ENCODE measurements around the gene BMP7.
"Not testable (repeated sequence)": the region's sequence is repeated elsewhere in the genome, so short reads cannot be mapped to it uniquely, and the experiment has no call there.

Gene BMP7

DNA sequence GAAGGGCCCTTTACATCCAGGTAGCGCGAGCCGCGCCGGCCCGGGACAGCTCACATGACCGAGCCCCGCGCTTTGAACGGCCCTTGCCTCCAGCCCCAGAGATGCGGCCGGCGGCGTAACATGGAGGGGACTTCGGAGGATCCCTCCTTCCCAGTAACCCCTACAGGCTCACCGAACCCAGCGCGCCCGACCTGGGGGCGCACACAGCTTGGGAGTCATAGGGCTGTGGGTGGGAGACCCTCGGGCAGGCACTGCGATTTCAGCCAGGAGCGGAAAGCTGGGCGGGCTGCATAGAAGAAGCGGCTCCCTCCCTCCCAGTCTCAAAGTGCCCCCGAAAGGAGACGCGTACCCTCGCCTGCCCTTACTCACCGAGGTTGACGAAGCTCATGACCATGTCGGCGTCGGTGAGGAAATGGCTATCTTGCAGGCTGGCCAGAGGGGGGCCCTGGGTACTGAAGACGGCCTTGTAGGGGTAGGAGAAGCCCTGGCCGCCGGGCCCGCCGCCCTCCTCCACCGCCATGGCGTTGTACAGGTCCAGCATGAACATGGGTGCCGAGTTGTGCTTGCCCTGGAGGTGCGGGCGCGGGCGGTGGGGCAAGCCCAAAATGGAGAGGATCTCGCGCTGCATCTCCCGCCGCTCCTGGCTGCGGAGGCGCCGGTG is 975 bp downstream of the BMP7 start:
- no peak for DNase-seq (ENCODE audit: low read depth)

DNA sequence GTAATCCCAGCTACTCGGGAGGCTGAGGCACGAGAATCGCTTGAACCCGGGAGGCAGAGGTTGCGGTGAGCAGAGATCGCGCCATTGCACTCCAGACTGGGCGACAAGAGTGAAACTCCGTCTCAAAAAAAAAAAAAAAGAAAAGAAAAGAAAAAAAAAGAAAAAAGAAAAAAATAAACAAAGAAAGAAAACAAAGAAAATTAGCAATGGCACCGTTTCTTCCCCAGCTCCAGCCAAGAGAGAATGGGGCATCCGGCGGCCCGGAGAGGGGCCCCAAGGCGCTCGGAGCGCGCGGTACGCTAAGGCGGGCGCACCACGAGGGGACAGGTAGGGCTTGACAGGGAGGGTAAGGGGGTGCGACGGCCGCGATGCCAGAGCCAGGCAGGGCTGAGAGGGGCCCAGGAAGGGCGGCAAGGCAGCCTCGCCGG is 1.5 kb downstream of the BMP7 start:
- DNase-seq (ENCODE audit: low read depth) = not testable (repeated sequence)

DNA sequence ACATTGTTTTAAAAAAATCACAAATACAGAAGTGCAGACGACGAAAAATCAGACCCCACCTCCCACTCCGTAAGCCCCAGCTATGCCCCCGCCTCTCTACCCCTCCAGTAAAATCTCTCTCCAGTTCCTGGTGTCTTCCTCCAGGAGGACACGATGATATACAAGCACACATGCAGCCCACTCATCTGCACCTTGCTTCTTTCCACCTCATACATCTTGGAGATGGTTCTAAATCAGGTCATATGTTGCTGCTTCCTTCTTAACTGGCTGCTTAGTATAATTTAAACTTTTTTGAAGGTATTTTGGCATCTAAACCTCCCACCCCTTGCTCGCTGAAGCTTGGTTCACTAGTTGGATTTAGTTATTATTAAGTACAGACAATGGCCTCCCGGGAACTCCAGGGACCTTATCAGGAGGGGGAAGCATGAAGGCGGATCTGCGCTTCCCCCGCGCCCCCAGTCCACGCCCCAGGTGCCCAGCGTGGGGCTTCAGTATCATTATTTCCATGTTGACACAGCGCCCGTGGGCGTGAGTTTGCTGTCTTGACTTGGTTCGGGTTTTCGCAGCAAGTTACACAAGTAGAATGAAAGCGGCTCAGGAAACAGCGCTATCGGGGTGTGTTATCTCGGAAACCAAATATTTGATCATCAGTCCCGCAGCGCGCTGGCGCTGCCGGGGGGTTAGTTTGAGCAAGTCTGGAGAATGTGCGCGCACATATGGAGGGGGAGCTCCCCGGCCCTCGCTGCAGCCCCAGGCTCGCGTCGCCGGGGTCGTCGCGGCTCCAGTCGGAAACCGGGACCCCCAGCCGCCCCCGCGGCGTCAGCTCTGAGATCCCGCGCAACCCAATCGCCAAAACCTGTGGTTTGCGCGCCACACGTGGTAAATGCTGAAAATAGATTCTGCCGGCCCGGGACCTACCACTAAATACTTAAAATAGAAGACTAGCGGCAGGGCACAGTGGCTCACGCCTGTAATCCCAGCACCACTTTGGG is 2.3 kb downstream of the BMP7 start:
- DNase-seq (ENCODE audit: low read depth) = no peak

DNA sequence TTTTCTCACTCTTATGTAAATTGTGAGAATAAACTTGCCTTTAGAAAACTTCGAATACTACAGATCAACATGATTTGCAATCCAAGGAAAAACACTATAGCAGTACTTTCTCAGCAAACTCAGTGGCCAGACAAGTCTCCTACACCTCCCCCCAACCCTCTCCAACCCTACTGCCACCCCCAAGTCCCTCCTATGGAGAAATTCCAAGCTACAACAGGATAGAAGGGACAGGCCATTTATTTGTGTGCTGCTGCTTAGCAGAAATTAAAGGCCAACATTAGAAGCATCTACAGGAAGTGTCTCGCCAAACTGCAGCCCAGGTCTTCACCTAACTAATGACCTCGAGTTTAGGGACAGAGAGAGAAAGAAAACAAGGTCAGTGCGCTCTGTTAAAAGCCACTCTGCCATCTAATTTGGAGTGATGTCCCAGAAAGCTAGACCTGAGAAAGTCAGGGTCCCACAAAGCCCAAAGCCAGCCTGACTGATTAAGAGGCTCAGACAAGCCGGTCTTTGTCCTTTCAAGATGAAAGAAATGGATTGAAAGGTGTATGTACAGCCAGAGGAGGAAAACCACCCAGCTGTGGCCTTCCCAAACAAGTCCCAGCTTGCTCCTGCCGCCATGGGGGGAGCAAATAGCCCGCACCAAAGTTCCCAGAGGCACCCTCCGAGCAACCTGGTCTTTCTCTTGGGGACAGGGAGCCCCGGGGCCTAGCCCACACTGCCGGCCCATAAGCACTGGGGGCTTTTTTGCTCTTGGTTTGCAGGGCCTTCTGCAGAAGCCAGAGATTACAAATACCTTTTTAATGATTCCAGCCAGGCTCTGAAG is 3.4 kb downstream of the BMP7 start:
- DNase-seq (ENCODE audit: low read depth) = no peak

DNA sequence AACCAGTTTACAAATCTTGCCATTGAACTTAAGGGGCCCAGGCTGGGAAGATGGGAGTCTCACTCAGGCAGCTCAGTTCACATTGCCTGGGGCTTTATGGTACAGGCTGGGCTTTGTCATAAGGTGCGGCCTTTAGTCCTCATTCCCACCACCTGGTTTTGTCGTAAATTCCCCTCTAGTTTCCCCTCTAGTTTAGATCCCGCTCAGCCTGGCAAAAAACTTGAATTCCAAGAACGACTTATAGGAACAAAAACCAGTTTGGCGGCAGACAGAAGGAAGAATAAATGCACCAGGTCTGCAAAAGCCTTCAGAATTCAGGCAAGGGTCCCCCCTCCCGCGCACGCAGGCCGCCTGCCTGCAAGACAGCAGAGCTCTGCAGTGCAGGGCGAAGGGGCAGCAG is 4.1 kb downstream of the BMP7 start:
- no peak for DNase-seq (ENCODE audit: low read depth)

DNA sequence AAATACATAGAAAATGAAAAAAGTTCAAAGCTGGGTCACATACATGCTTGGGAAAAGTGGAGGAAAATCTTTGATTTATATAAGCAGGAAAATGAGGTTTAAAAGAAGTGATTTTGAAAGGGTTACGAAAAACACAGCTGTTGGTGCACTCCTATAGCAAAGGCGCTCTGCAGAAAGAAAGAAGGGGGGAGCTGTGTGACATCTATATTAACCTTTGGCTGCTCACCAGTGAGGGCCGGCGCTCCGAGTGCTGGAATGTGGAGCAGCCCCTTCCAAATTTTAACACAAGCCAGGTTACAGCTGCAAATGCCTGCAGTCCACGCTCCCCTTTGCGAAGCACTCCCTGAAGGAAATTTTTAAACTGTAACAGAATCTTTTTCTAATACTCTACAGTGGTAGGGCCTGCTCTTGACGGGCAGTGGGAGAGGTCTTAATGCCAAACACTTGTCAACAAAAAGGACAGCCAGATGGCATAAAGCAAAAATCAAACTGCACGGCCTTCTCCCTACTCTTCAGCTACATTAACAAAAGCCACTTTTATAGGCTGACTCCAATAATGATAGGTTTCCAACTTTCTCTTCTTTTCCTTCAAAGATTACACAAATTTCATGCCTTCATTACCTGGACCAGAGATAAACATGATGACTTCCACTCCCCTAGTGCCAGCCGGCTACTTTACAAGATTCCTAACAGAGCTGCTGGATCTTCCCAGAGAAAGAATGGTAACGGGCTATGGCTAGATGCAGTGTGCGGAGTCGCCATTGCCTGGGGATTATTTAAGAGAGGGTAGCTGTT is 4.8 kb downstream of the BMP7 start:
- DNase-seq (ENCODE audit: low read depth) = no peak

DNA sequence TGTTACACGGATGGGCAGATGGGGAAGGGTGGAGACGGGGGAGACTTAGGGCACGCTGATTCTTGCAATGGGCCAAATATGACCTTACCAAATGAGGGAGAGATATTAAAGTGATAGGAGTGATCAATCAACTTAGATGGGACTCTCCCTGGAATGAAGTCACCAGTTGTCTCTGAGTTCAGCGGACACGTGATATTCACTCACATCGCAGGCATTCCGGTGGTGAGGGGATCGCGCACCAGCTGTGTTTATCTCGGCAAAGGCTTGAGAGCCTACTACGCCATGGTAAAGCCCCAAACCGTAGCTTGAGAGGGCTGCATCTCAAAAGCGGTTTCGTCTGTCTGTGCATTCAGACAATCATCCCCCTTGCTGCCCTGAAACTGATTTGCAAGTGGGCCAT is 5.5 kb downstream of the BMP7 start:
- DNase-seq (ENCODE audit: low read depth) = no peak

DNA sequence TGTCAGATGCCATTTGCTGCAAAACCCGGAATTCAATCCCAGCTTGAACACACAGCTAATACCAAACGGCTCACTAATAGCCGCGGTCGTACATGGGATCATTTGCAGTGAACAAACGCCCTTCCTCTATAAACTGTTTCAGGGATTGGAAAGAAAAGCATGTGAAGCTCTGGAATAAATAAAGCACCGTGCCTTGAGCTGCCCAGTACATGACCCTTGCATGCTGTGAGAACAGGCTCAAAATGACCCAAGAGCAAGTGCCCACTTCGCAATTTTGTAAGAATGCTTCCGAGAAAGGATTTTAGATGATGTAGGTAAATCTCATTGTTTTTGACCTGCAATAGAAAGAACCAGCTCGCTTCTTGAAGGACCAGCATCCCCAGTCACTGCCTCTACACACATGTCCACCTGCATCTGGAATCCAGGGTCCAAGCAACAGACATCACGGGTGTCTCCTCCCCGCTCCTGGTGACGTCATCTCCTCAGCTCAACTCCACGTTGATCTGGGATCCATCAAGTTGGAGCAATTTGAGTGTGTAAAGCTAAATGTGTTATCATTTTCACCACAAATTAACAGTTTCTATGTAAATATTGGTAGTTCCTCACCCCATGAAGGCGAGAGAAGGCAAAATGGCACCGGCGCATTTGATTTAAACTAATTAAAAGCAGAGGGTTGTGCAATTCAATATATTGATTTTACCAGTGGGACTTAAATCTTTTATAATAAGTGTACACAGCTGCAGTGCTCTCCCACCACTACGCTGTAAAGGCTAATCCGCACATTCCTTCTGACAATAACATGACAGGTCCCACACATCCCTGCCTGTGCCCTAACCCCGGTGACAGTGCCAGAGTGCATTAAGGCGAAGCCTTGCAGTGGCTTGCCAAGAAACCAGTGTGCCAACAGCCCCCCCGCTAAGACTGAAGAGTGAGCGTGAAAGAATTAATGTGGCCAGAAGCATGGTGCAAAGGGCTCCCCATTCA is 6.2 kb downstream of the BMP7 start:
- DNase-seq (ENCODE audit: low read depth) = no peak

DNA sequence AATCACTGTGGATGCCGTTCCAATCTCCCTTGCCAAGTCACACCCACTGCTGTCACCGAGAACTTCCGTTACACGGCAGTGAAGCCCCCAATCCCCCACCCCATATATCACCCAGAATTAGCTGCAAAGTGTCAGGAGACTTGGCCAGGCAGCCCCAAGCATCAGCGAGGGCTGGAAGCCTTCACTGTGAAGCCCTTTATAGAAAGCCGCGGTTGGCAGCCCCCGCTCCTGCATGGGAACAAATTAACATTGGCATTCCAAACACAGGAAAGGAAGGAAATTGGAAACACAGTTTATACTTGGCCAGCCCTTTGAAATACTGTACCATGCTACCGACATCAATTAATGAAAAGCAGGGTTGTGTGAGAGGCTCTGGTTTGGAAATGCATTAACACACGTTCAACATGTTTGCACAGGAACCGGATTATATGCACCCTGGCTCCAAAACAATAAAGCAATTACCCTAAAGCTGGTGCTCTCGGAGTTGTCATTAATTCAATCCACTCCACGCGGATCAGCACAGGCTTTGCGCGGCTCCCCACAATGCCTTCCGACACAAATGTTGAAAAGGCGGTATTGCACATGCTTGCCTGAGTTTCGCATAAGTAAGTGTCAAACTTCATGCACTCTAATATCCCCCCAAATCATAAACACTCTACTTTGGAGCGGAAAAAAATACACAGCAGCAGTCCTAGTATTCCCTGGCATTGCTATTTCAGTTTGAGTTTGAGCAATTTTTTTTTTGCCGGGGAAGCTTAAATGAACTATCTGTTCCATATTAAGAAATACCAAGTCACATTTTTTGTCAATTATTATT is 7.1 kb downstream of the BMP7 start:
- no peak for DNase-seq (ENCODE audit: low read depth)

DNA sequence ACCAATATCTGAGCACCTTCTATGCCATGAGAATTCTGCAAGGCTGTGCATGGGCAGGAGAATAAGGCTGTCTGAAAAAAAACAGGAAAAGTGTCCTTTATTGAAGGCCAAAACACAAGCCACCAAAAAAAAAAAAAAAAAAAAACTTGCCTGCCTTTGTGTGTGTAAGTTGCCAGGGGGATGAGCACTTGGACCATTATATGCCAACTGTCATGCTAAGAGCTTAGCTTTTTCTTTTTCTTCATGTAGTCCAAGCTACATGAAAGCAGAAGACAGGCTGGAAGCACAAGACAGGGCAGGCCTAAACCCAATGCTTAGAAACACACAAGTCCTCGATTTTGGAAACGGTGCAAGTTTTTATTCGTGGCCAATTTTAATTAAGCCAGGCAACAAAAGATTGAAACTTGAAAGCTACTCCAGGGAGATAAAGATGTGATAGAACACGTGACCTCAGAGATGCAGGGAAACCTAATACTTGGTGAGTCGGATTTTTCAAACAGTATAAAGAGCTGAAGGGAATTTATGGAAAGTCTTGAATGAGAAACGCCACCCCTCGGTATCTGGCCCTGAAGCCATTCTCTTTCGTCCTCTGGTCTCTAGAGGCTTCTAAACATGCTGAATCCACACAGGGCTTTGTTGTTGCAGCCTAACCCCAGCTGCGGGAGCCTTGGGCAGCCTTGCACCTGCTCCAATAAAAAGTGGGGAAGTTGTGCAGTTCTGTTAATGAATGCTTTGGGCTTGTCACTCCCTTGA is 8.6 kb downstream of the BMP7 start:
- no peak for DNase-seq (ENCODE audit: low read depth)

DNA sequence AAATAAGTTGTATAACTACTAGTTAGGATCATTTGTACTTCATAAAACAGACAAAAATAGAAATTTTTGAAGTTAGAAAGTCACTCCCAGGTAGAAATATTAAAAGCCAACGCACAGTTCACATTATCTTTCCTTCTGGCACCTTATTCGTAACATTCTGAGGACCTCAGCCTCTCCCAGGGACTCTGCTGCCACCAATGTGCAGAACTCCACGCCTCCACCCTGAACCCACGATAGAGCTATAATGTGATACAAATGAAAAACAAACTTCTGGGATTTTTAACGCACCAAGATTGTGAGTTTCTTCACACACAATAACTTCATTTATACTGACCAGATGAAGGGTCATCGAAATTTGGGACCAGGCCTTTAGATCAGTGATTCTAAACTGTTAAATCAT is 9.5 kb downstream of the BMP7 start:
- DNase-seq (ENCODE audit: low read depth) = no peak

DNA sequence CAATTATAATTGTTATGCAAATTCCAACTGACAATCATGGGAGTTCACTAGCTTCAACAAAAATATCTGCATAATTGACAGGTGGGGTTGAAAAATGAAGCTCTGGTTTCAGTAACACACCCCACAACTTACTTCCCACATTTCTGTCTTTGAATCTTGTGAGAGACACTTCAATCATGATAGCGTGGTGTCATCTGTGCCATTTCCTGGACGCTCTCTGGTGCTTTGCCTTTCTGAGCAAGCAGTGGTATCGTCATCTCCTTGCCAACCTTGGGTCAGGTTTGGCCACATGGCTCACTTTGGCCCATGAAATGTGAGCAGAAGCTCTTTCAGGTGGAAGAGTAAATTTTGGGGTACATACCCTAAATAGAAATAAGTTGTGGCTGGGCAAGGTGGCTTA is 10.2 kb downstream of the BMP7 start:
- no peak for DNase-seq (ENCODE audit: low read depth)

DNA sequence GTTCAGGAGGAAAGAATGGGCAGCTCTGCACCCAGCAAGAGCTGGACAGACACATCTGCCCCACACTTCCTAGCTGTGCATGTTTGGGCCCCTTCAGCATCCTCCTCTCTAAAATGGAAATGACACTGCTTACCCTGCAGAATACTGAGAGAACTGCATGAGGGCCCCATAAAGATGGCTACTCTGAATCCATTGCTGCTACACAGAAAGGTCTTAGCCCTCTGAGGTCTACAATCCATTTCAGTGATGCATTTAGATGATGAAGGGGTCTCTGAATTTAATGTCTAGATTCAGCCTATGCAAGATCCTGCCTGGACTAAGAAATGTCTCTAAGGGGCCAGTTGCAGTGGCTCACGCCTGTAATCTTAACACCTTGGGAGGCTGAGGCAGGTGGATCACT is 11.3 kb downstream of the BMP7 start:
- no peak for DNase-seq (ENCODE audit: low read depth)

DNA sequence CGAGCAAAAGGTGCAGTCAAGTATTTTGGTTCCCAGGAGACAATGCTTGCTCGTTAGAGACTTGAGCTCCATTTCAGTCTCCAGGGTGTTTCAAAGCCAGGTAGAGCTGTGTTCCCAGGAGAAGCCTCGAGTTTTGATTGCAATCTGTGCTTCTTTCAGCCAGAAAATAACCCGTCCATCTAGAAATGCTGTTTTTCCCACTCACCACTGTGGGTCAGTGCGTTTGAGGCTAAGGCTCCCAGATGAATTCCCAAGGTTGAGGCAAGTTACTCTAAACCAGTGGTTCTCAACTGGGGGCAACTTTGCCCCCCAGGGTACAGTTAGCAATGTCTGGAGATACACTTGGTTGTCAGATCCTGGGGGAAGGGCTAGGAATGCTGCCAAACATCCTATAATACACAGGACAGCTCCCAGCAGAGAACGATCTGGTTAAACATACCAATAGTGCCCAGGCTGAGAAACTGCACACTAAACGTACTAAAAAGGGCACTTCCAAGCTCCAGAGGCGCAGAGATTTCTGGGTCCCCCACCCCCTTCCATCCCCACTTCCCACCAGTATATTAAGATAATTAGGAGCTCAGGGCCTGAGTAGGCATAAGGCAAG is 13.8 kb downstream of the BMP7 start:
- DNase-seq (ENCODE audit: low read depth) = no peak

DNA sequence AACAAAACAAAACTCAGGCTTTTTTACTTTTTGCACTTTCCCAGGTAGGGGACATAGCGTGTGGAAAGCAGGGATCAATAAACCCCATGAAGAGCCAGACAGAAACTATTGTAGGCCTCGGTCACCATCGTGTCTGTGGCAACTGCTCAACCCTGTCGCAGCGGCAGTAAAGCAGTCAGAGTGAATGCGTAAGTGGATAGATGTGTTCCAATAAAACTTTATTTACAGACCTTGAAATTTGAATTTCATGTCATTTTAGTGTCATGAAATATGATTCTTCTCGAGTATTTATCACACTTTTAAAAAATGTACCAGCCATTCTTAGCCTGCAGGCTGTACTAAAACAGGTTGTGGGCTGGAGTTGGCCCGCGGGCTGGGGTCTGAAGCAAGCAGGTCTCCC is 14.5 kb downstream of the BMP7 start:
- no peak for DNase-seq (ENCODE audit: low read depth)

DNA sequence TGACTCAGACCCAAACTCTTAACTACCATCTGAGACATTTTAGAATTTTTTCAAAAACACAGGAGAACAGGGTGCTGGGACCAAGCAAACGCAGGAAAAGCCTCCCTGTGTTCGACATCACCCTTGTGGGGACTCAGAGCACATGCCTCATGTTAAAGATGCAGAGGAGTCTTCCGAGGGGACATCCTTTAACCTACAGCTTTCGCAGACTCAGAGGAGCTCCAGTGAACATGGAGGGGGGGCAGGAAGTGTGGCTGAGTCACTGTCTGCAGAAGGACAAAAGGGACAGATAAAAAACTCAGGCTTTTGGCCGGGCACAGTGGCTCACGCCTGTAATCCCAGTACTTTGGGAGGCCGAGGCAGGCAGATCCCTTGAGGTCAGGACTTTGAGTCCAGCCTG is 15.1 kb downstream of the BMP7 start:
- no peak for DNase-seq (ENCODE audit: low read depth)

DNA sequence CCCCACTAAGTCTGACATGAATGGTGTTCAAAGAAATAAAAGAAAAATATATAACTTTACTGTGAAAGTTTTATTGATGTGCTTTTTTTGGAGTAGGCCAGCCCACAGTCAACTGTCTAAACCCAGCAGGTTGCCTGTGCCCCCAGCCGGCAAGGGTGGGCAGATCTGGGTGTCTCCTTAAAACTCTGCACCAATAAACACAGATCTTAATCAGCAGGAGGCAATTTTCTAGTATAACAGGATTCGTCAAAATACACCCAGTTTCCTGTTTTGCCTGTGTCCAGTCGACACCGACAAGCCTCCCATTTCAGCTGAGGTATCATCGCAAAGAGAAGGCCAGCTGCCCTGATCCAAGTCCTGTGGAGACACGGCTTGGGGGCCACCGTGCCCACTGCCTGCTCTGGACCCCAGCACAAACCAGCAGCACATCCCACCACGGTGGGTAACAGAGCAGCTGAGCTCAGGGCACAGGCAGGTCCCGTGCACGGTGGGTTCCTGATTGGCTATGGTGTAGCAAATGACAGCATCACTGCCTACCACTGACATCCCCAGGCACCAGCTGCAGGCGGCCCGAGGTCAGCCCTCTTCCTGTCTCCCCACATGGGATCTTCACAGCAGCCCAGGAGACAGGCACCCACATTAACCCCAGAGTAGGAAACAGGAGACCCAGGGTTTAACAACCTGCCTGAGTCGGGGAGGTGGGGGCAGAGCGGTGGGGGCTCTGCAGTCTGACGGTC is 15.7 kb downstream of the BMP7 start:
- DNase-seq (ENCODE audit: low read depth) = no peak

DNA sequence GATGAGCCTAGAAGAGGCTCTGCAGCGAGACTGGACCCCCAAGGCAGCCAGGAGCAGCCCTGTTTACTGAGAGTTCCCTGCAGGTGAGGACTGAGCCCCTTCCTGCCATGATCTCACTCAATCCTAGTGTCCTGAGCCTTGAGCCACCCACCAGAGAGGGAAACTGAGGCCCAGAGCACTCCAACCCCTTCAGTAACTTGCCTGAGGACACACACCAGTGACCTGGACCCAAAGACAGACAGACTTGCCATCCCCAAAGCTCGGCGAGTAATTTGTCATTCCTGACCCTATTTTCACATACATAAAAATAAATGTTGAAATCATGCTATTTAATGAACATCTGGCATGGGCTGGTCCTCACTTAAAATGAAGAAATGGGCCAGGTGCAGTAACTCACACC is 16.7 kb downstream of the BMP7 start:
- no peak for DNase-seq (ENCODE audit: low read depth)

All from fibroblast of the conjunctiva (primary cell).